ENCODE data around the gene TEAD1. TPM values are rescaled to one million over a fixed set of nuclear protein-coding genes. Genes with fewer than 3 reads are reported as not detected.

Gene TEAD1
- polyA plus RNA-seq, 1 donor from 2014 or later, result 12.2 TPM

GRCh38 chr11:12657981-12658380 is 16.2 kb upstream of the TEAD1 start:
- TF ChIP-seq SMC3 (conservative IDR thresholded peaks at IDR 0.05; ENCODE audit: poor library complexity) (no peak), EP300 (conservative IDR thresholded peaks at IDR 0.05; ENCODE audit: poor library complexity, severe bottlenecking) (no peak), TAF1 (IDR thresholded peaks at IDR 0.05; ENCODE audit: low read depth) (no peak), EZH2 (IDR thresholded peaks at IDR 0.05; ENCODE audit: borderline replicate concordance, insufficient read depth, low read length, poor library complexity, severe bottlenecking) (no peak), CTCF (IDR thresholded peaks at IDR 0.05; ENCODE audit: poor library complexity, severe bottlenecking) (no peak), MXI1 (conservative IDR thresholded peaks at IDR 0.05; ENCODE audit: poor library complexity, severe bottlenecking) (no peak), POLR2AphosphoS5 (IDR thresholded peaks at IDR 0.05) (no peak)
- no peaks in the 10 kb centered on the region for H3F3A ChIP-seq (ENCODE audit: insufficient read depth, low read length, poor library complexity, severe bottlenecking)
- no peaks in the 10 kb centered on the region for H3K9me3 ChIP-seq (ENCODE audit: low read length)
- H3K36me3 ChIP-seq (ENCODE audit: insufficient read depth, low read length), result no peaks in the 10 kb centered on the region
- no peak overlapping the region for H2AFZ ChIP-seq (ENCODE audit: low read depth, low read length)
- no peaks in the 10 kb centered on the region for H3K9me2 ChIP-seq (ENCODE audit: insufficient read depth, low read length)
- no peaks in the 10 kb centered on the region for H3K27me3 ChIP-seq (ENCODE audit: insufficient read depth, low read depth, low read length)
- no peak overlapping the region for H3K4me2 ChIP-seq (ENCODE audit: low read length)
- H3K27ac ChIP-seq (ENCODE audit: low read length), result no peak overlapping the region
- no peak overlapping the region for H3K9ac ChIP-seq (ENCODE audit: low read length)
- no peaks in the 10 kb centered on the region for H4K20me1 ChIP-seq (ENCODE audit: insufficient read depth)
- no peak overlapping the region for H3K4me3 ChIP-seq (ENCODE audit: low read length)
- H3K79me2 ChIP-seq (replicated peaks; ENCODE audit: insufficient read depth, low read length), result no peaks in the 10 kb centered on the region

- Histone ChIP-seq H4K20me1 (ENCODE audit: insufficient read depth) (no peaks in the 10 kb centered on the region), H3K4me2 (ENCODE audit: low read length) (no peak overlapping the region), H3K4me3 (ENCODE audit: low read length) (no peak overlapping the region), H3K9me2 (ENCODE audit: insufficient read depth, low read length) (no peaks in the 10 kb centered on the region), H3K36me3 (ENCODE audit: insufficient read depth, low read length) (no peaks in the 10 kb centered on the region), H3K9me3 (ENCODE audit: low read length) (no peaks in the 10 kb centered on the region), H3K27ac (ENCODE audit: low read length) (no peak overlapping the region), H3F3A (ENCODE audit: insufficient read depth, low read length, poor library complexity, severe bottlenecking) (no peaks in the 10 kb centered on the region), H3K27me3 (ENCODE audit: insufficient read depth, low read depth, low read length) (no peaks in the 10 kb centered on the region), H2AFZ (ENCODE audit: low read depth, low read length) (no peak overlapping the region), H3K9ac (ENCODE audit: low read length) (no peak overlapping the region), H3K79me2 (replicated peaks; ENCODE audit: insufficient read depth, low read length) (no peaks in the 10 kb centered on the region)
- TF ChIP-seq CTCF (IDR thresholded peaks at IDR 0.05; ENCODE audit: poor library complexity, severe bottlenecking), result no peak
- no peak for TF ChIP-seq RAD21 (conservative IDR thresholded peaks at IDR 0.05)
- TF ChIP-seq TAF1 (IDR thresholded peaks at IDR 0.05; ENCODE audit: low read depth), result no peak
Observed at GRCh38 chr11:12662101-12662689, 12.0 kb upstream of the TEAD1 start.

- Histone ChIP-seq H4K20me1 (ENCODE audit: insufficient read depth) (no peaks in the 10 kb centered on the region), H3K36me3 (ENCODE audit: insufficient read depth, low read length) (no peaks in the 10 kb centered on the region), H3K9me2 (ENCODE audit: insufficient read depth, low read length) (no peaks in the 10 kb centered on the region), H2AFZ (ENCODE audit: low read depth, low read length) (no peak overlapping the region), H3K4me3 (ENCODE audit: low read length) (no peak overlapping the region), H3K9me3 (ENCODE audit: low read length) (no peaks in the 10 kb centered on the region), H3K79me2 (replicated peaks; ENCODE audit: insufficient read depth, low read length) (no peaks in the 10 kb centered on the region), H3F3A (ENCODE audit: insufficient read depth, low read length, poor library complexity, severe bottlenecking) (no peaks in the 10 kb centered on the region), H3K27me3 (ENCODE audit: insufficient read depth, low read depth, low read length) (no peaks in the 10 kb centered on the region), H3K4me2 (ENCODE audit: low read length) (no peak overlapping the region), H3K27ac (ENCODE audit: low read length) (no peak overlapping the region), H3K9ac (ENCODE audit: low read length) (no peak overlapping the region)
- TF ChIP-seq EP300 (conservative IDR thresholded peaks at IDR 0.05; ENCODE audit: poor library complexity, severe bottlenecking) (no peak), EZH2 (IDR thresholded peaks at IDR 0.05; ENCODE audit: borderline replicate concordance, insufficient read depth, low read length, poor library complexity, severe bottlenecking) (no peak), RAD21 (conservative IDR thresholded peaks at IDR 0.05) (no peak), REST (IDR thresholded peaks at IDR 0.05; ENCODE audit: borderline replicate concordance) (no peak), TAF1 (IDR thresholded peaks at IDR 0.05; ENCODE audit: low read depth) (no peak), CTCF (IDR thresholded peaks at IDR 0.05; ENCODE audit: poor library complexity, severe bottlenecking) (no peak), POLR2AphosphoS5 (IDR thresholded peaks at IDR 0.05) (no peak), SMC3 (conservative IDR thresholded peaks at IDR 0.05; ENCODE audit: poor library complexity) (no peak), MXI1 (conservative IDR thresholded peaks at IDR 0.05; ENCODE audit: poor library complexity, severe bottlenecking) (no peak)
Observed at GRCh38 chr11:12664385-12664784, 9.8 kb upstream of the TEAD1 start.

Data from neural cell (in vitro differentiated cells).